HEK293 (cell line): ENCODE measurements around the gene GPSM1.
A peak's percentile ranks its signal among the peaks of the same experiment; 100 is the strongest.

Experiments
- EGR2 ChIP-seq: fragments of 450-650 bp; formaldehyde crosslinking; IDR thresholded peaks from 2 replicates; pipeline ENCODE4 v1.5.1; 2016; ENCODE audit warnings: low read depth, missing biosample characterization, missing genetic modification characterization
- GLIS2 ChIP-seq: fragments of 450-650 bp; formaldehyde crosslinking; IDR thresholded peaks from 2 replicates; pipeline ENCODE4 v1.5.1; 2016; ENCODE audit warnings: missing biosample characterization, missing genetic modification characterization
- IKZF3 ChIP-seq: fragments of 450-650 bp; IDR thresholded peaks from 2 replicates; pipeline ENCODE4 v1.5.0; 2018; ENCODE audit warnings: missing biosample characterization, mild to moderate bottlenecking, missing genetic modification characterization, moderate library complexity
- KLF10 ChIP-seq: fragments of 450-650 bp; IDR thresholded peaks from 2 replicates; pipeline ENCODE4 v1.5.1; 2018; ENCODE audit warnings: missing biosample characterization, mild to moderate bottlenecking, missing genetic modification characterization
- KLF16 ChIP-seq: fragments of 450-650 bp; formaldehyde crosslinking; IDR thresholded peaks from 2 replicates; pipeline ENCODE4 v1.5.1; 2017; ENCODE audit warnings: missing biosample characterization, missing genetic modification characterization
- KLF9 ChIP-seq: fragments of 450-650 bp; formaldehyde crosslinking; IDR thresholded peaks from 2 replicates; pipeline ENCODE4 v1.5.1; 2016; ENCODE audit warnings: missing biosample characterization, missing genetic modification characterization, low read depth
- SALL2 ChIP-seq: fragments of 450-650 bp; formaldehyde crosslinking; IDR thresholded peaks from 2 replicates; pipeline ENCODE4 v1.5.0; 2017; ENCODE audit warnings: missing biosample characterization, mild to moderate bottlenecking, missing genetic modification characterization, borderline replicate concordance
- SP2 ChIP-seq: fragments of 450-650 bp; formaldehyde crosslinking; IDR thresholded peaks from 2 replicates; pipeline ENCODE4 v1.5.1; 2016; ENCODE audit warnings: missing biosample characterization, missing genetic modification characterization
- SP7 ChIP-seq: fragments of 450-650 bp; formaldehyde crosslinking; IDR thresholded peaks from 2 replicates; pipeline ENCODE4 v1.5.1; 2016; ENCODE audit warnings: missing biosample characterization, missing genetic modification characterization
- ZBTB1 ChIP-seq: fragments of 450-650 bp; formaldehyde crosslinking; IDR thresholded peaks from 2 replicates; pipeline ENCODE4 v1.5.1; 2016; ENCODE audit warnings: missing biosample characterization, missing genetic modification characterization
- ZBTB8A ChIP-seq: fragments of 450-650 bp; formaldehyde crosslinking; IDR thresholded peaks from 2 replicates; pipeline ENCODE4 v1.5.1; 2016; ENCODE audit warnings: missing biosample characterization, missing genetic modification characterization
- ZEB2 ChIP-seq: fragments of 450-650 bp; formaldehyde crosslinking; IDR thresholded peaks from 2 replicates; pipeline ENCODE4 v1.5.1; 2016; ENCODE audit warnings: missing biosample characterization, missing genetic modification characterization
- ZFP41 ChIP-seq: fragments of 450-650 bp; formaldehyde crosslinking; IDR thresholded peaks from 2 replicates; pipeline ENCODE4 v1.5.1; 2016; ENCODE audit warnings: missing biosample characterization, missing genetic modification characterization, borderline replicate concordance
- ZIC2 ChIP-seq: fragments of 450-650 bp; formaldehyde crosslinking; IDR thresholded peaks from 2 replicates; pipeline ENCODE4 v1.5.1; 2016; ENCODE audit warnings: missing biosample characterization, missing genetic modification characterization
- ZNF121 ChIP-seq: fragments of 450-650 bp; formaldehyde crosslinking; IDR thresholded peaks from 2 replicates; pipeline ENCODE4 v1.5.1; 2016; ENCODE audit warnings: missing biosample characterization, missing genetic modification characterization
- ZNF132 ChIP-seq: fragments of 450-650 bp; formaldehyde crosslinking; IDR thresholded peaks from 2 replicates; pipeline ENCODE4 v1.5.1; 2017; ENCODE audit warnings: missing biosample characterization, missing genetic modification characterization, borderline replicate concordance
- ZNF146 ChIP-seq: fragments of 450-650 bp; formaldehyde crosslinking; IDR thresholded peaks from 2 replicates; pipeline ENCODE4 v1.5.1; 2016; ENCODE audit warnings: missing biosample characterization, missing genetic modification characterization
- ZNF16 ChIP-seq: fragments of 450-650 bp; formaldehyde crosslinking; IDR thresholded peaks from 2 replicates; pipeline ENCODE4 v1.5.1; 2016; ENCODE audit warnings: low read depth, missing biosample characterization, missing genetic modification characterization
- ZNF174 ChIP-seq: fragments of 450-650 bp; formaldehyde crosslinking; IDR thresholded peaks from 2 replicates; pipeline ENCODE4 v1.5.0; 2017; ENCODE audit warnings: missing biosample characterization, mild to moderate bottlenecking, missing genetic modification characterization
- ZNF302 ChIP-seq: fragments of 450-650 bp; formaldehyde crosslinking; IDR thresholded peaks from 2 replicates; pipeline ENCODE4 v1.5.1; 2016; ENCODE audit warnings: missing biosample characterization, missing genetic modification characterization, low read depth
- ZNF629 ChIP-seq: fragments of 450-650 bp; formaldehyde crosslinking; IDR thresholded peaks from 2 replicates; pipeline ENCODE4 v1.5.1; 2017; ENCODE audit warnings: missing biosample characterization, missing genetic modification characterization
- TF ChIP-seq, protein P1 (sequence below): fragments of 450-650 bp; formaldehyde crosslinking; IDR thresholded peaks from 2 replicates; pipeline ENCODE4 v1.5.1; 2017; ENCODE audit warnings: missing biosample characterization, missing genetic modification characterization
- TF ChIP-seq, protein P2 (sequence below): sonication (generic); formaldehyde crosslinking; IDR thresholded peaks from 2 replicates; pipeline ENCODE4 v1.8.1; 2022; ENCODE audit warnings: mild to moderate bottlenecking, moderate library complexity, missing genetic modification reagents
- TF ChIP-seq, protein P3 (sequence below): fragments of 450-650 bp; formaldehyde crosslinking; IDR thresholded peaks from 2 replicates; pipeline ENCODE4 v1.5.1; 2017; ENCODE audit warnings: missing biosample characterization, missing genetic modification characterization
- TF ChIP-seq, protein P4 (sequence below): fragments of 450-650 bp; formaldehyde crosslinking; IDR thresholded peaks from 2 replicates; pipeline ENCODE4 v1.5.1; 2016; ENCODE audit warnings: missing biosample characterization, missing genetic modification characterization
- TF ChIP-seq, protein P5 (sequence below): fragments of 450-650 bp; formaldehyde crosslinking; conservative IDR thresholded peaks from 2 replicates; pipeline ENCODE4 v1.5.1; 2016; ENCODE audit warnings: low read depth, missing biosample characterization, missing genetic modification characterization
- TF ChIP-seq, protein P6 (sequence below): fragments of 450-650 bp; formaldehyde crosslinking; IDR thresholded peaks from 2 replicates; pipeline ENCODE4 v1.5.1; 2016; ENCODE audit warnings: missing biosample characterization, missing genetic modification characterization

GPSM1 gene

DNA sequence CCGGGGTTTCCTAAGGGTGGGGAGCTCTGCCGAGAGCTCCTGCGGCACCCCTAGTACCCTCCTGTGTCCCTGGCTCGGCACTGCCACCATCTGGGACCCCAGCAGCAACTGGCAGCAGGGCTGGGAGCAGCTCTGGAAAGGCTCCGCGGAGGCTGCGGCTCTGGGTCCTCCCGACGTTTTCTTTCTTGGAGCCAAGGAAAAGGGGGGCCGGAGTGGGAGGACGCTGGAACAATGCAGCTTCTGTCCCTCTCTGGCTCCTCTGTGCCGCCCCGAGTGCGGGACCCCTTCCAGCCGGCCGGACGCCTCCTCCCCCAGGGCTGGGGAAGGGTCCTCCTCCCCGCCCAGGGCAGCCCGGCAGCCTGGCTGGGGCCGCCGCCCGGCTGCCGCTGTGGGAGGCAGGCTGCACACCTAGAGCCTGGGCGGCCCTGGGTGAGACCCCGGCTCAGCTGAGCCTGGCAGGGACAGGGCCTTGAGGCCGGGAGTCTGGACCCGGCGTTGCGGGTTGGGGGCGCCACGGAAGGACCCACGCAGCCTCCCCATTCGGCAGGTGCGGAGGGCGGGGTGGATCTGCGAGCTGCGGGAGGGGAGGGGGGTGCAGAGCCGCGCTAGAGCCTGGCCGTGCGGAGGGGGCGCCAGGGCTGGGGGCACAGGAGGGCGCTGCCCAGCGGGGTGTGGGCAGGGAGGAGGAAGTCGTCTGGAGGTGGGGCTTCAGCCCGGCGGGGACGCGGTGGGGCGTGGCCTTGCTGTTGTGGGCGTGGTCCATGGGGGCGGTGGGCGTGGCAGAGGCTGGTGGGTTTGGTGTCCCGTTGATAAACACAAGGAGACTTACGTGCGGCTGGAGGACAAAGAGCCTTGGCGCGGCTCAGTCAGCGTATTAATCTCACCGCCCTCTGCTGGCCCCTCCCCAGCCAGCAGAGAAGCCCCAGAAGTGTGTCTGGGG, 15.1 kb downstream of the GPSM1 start (continued):
- TF ChIP-seq, protein P1, sequence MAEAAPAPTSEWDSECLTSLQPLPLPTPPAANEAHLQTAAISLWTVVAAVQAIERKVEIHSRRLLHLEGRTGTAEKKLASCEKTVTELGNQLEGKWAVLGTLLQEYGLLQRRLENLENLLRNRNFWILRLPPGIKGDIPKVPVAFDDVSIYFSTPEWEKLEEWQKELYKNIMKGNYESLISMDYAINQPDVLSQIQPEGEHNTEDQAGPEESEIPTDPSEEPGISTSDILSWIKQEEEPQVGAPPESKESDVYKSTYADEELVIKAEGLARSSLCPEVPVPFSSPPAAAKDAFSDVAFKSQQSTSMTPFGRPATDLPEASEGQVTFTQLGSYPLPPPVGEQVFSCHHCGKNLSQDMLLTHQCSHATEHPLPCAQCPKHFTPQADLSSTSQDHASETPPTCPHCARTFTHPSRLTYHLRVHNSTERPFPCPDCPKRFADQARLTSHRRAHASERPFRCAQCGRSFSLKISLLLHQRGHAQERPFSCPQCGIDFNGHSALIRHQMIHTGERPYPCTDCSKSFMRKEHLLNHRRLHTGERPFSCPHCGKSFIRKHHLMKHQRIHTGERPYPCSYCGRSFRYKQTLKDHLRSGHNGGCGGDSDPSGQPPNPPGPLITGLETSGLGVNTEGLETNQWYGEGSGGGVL = no peak
- TF ChIP-seq SALL2 (no peak), ZNF146 (tag by site-specific recombination) (no peak), KLF10 (peak; percentile 88), ZFP41 (tag by site-specific recombination) (no peak), GLIS2 (tag by site-specific recombination) (peak; percentile 34; the same call in 1 of the 2 replicates), ZBTB8A (tag by site-specific recombination) (peak; percentile 87), ZBTB1 (no peak), ZIC2 (tag by site-specific recombination) (peak; percentile 83), ZNF121 (tag by site-specific recombination) (no peak), ZNF629 (tag by site-specific recombination) (no peak), SP2 (tag by site-specific recombination) (peak; percentile 81), SP7 (0 out of 2 replicates have a peak, but pooled peaks have one; percentile 15), KLF9 (peak; percentile 100), ZNF16 (tag by site-specific recombination) (no peak), ZNF174 (tag by site-specific recombination) (no peak), ZNF132 (tag by site-specific recombination) (no peak), KLF16 (peak; percentile 36; the same call in 1 of the 2 replicates), IKZF3 (peak; percentile 48; the same call in 1 of the 2 replicates), ZNF302 (no peak), ZEB2 (no peak), EGR2 (tag by site-specific recombination) (peak; percentile 91)
- TF ChIP-seq, protein P2, sequence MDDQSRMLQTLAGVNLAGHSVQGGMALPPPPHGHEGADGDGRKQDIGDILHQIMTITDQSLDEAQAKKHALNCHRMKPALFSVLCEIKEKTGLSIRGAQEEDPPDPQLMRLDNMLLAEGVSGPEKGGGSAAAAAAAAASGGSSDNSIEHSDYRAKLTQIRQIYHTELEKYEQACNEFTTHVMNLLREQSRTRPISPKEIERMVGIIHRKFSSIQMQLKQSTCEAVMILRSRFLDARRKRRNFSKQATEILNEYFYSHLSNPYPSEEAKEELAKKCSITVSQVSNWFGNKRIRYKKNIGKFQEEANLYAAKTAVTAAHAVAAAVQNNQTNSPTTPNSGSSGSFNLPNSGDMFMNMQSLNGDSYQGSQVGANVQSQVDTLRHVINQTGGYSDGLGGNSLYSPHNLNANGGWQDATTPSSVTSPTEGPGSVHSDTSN (CRISPR knock-in tag) = no peak
- TF ChIP-seq, protein P3, sequence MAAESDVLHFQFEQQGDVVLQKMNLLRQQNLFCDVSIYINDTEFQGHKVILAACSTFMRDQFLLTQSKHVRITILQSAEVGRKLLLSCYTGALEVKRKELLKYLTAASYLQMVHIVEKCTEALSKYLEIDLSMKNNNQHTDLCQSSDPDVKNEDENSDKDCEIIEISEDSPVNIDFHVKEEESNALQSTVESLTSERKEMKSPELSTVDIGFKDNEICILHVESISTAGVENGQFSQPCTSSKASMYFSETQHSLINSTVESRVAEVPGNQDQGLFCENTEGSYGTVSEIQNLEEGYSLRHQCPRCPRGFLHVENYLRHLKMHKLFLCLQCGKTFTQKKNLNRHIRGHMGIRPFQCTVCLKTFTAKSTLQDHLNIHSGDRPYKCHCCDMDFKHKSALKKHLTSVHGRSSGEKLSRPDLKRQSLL (tag by site-specific recombination) = peak; percentile 61; the same call in 1 of the 2 replicates
- TF ChIP-seq, protein P4, sequence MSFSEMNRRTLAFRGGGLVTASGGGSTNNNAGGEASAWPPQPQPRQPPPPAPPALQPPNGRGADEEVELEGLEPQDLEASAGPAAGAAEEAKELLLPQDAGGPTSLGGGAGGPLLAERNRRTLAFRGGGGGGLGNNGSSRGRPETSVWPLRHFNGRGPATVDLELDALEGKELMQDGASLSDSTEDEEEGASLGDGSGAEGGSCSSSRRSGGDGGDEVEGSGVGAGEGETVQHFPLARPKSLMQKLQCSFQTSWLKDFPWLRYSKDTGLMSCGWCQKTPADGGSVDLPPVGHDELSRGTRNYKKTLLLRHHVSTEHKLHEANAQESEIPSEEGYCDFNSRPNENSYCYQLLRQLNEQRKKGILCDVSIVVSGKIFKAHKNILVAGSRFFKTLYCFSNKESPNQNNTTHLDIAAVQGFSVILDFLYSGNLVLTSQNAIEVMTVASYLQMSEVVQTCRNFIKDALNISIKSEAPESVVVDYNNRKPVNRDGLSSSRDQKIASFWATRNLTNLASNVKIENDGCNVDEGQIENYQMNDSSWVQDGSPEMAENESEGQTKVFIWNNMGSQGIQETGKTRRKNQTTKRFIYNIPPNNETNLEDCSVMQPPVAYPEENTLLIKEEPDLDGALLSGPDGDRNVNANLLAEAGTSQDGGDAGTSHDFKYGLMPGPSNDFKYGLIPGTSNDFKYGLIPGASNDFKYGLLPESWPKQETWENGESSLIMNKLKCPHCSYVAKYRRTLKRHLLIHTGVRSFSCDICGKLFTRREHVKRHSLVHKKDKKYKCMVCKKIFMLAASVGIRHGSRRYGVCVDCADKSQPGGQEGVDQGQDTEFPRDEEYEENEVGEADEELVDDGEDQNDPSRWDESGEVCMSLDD (tag by site-specific recombination) = no peak; the same call in 1 of the 2 replicates
- TF ChIP-seq, protein P5, sequence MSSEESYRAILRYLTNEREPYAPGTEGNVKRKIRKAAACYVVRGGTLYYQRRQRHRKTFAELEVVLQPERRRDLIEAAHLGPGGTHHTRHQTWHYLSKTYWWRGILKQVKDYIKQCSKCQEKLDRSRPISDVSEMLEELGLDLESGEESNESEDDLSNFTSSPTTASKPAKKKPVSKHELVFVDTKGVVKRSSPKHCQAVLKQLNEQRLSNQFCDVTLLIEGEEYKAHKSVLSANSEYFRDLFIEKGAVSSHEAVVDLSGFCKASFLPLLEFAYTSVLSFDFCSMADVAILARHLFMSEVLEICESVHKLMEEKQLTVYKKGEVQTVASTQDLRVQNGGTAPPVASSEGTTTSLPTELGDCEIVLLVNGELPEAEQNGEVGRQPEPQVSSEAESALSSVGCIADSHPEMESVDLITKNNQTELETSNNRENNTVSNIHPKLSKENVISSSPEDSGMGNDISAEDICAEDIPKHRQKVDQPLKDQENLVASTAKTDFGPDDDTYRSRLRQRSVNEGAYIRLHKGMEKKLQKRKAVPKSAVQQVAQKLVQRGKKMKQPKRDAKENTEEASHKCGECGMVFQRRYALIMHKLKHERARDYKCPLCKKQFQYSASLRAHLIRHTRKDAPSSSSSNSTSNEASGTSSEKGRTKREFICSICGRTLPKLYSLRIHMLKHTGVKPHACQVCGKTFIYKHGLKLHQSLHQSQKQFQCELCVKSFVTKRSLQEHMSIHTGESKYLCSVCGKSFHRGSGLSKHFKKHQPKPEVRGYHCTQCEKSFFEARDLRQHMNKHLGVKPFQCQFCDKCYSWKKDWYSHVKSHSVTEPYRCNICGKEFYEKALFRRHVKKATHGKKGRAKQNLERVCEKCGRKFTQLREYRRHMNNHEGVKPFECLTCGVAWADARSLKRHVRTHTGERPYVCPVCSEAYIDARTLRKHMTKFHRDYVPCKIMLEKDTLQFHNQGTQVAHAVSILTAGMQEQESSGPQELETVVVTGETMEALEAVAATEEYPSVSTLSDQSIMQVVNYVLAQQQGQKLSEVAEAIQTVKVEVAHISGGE (tag by site-specific recombination) = no peak
- TF ChIP-seq, protein P6, sequence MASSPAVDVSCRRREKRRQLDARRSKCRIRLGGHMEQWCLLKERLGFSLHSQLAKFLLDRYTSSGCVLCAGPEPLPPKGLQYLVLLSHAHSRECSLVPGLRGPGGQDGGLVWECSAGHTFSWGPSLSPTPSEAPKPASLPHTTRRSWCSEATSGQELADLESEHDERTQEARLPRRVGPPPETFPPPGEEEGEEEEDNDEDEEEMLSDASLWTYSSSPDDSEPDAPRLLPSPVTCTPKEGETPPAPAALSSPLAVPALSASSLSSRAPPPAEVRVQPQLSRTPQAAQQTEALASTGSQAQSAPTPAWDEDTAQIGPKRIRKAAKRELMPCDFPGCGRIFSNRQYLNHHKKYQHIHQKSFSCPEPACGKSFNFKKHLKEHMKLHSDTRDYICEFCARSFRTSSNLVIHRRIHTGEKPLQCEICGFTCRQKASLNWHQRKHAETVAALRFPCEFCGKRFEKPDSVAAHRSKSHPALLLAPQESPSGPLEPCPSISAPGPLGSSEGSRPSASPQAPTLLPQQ (tag by site-specific recombination) = no peak
